Right lung (tissue), 5 donors: ENCODE results near the gene PLET1. TPM values are rescaled to one million over a fixed set of nuclear protein-coding genes. Genes with fewer than 3 reads are reported as not detected.
"Not testable (repeated sequence)": the region's sequence is repeated elsewhere in the genome, so short reads cannot be mapped to it uniquely, and the experiment has no call there.

Experiments used
- DNase-seq, 2 donors: peaks; one replicate each; pipeline ENCODE4 v3.0.0-alpha.2; 2013
- polyA plus RNA-seq, 5 donors: library from polyadenylated mRNA; unstranded; fragments of 120-200 nt; gene quantifications; one replicate each; pipeline versions ENCODE4 v1.2.1 to v1.2.3, GENCODE V29; 2013; ENCODE audit warnings: inconsistent platforms in 1 of 5, low replicate concordance in 1 of 5; ENCODE audit not compliant: insufficient read length in 5 of 5, insufficient read depth in 1 of 5

Gene PLET1
- polyA plus RNA-seq, 5 donors, result not detected

- no peak for DNase-seq
These were observed 46.9 kb downstream of the PLET1 start for GRCh38 chr11:112213753-112214152.

- DNase-seq, result no peak
These were observed 48.0 kb downstream of the PLET1 start for GRCh38 chr11:112212710-112213109.

GRCh38 chr11:112212290-112212689 is 48.4 kb downstream of the PLET1 start:
- DNase-seq, result no peak

- DNase-seq, result no peak
These were observed 49.1 kb downstream of the PLET1 start for GRCh38 chr11:112211536-112211935.

GRCh38 chr11:112210890-112211289 is 49.8 kb downstream of the PLET1 start:
- DNase-seq, result no peak

GRCh38 chr11:112206071-112206470 is 54.6 kb downstream of the PLET1 start:
- DNase-seq, result no peak

- no peak for DNase-seq
These were observed 60.4 kb downstream of the PLET1 start for GRCh38 chr11:112200252-112200651.

DNA sequence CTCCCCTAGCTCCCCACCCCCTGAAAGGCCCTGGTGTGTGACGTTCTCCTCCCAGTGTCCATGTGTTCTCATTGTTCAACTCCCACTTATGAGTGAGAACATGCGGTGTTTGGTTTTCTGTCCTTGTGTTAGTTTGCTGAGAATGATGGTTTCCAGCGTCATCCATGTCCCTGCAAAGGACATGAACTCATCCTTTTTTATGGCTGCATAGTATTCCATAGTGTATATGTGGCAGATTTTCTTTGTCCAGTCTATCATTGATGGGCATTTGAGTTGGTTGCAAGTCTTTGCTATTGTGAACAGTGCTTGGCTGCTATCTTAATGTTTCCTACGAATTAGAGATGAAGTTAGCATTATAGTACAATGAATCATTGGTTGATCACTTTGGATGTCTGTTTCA is 61.6 kb downstream of the PLET1 start:
- not testable (repeated sequence) for DNase-seq

Other genes starting within 250 kb of the PLET1 start
- gene DLAT, start 235.5 kb downstream of the PLET1 start, polyA plus RNA-seq, result 10 to 100 TPM; 28.4 to 35.6 (median 34.3) TPM
- gene PIH1D2, start 186.8 kb downstream of the PLET1 start, polyA plus RNA-seq, result 10 to 100 TPM in 1 of 5 donors, 1 to 10 TPM in 4; 6.5 to 11.2 (median 8.7) TPM
- gene NKAPD1, start 186.6 kb downstream of the PLET1 start, polyA plus RNA-seq, result 10 to 100 TPM; 39.9 to 64.6 (median 53.5) TPM
- gene TIMM8B, start 174.1 kb downstream of the PLET1 start, polyA plus RNA-seq, result 10 to 100 TPM; 56.4 to 74.3 (median 62.1) TPM
- 100 to 1,000 TPM; 114 to 145 (median 120) TPM for gene SDHD, start 174.0 kb downstream of the PLET1 start, polyA plus RNA-seq
- gene IL18, start 96.8 kb downstream of the PLET1 start, polyA plus RNA-seq, result 1 to 10 TPM; 1.3 to 5.2 (median 1.4) TPM
- under 1 TPM in 4 of 5 donors, not detected in 1; 0.10 to 0.48 (median 0.31) TPM for gene TEX12, start 93.5 kb downstream of the PLET1 start, polyA plus RNA-seq
- 10 to 100 TPM in 1 of 5 donors, 1 to 10 TPM in 4; 7.8 to 10.6 (median 9.0) TPM for gene BCO2, start 85.3 kb downstream of the PLET1 start, polyA plus RNA-seq
- 10 to 100 TPM; 33.9 to 47.8 (median 40.3) TPM for gene PTS, start 34.4 kb downstream of the PLET1 start, polyA plus RNA-seq